Endometrial microvascular endothelial cells (primary cell): ENCODE results near the gene STX18. TPM values are rescaled to one million over a fixed set of nuclear protein-coding genes. Genes with fewer than 3 reads are reported as not detected.

ENCODE experiments used
- in situ Hi-C: cut with HindIII; loops from 2 replicates; pipeline ENCODE4 v1.10.0; 2017; ENCODE audit warnings: low sequenced_read_pairs, low pct_unique_long_range_greater_than_20kb; ENCODE audit errors: inconsistent ontology term
- total RNA-seq: library from RNA; depleted of rRNA; stranded (reverse); fragments of >200 nt; gene quantifications from one replicate; pipeline ENCODE4 v1.2.3, GENCODE V29; 2015; ENCODE audit errors: inconsistent ontology term

Gene STX18
- total RNA-seq, 1 donor from 2014 or later = 20.4 TPM

GRCh38 chr4:4395849-4396627 lies 145.8 kb downstream of the STX18 start:
- in situ Hi-C loops = no loop called here

GRCh38 chr4:4395371-4395770 lies 146.5 kb downstream of the STX18 start:
- in situ Hi-C loops = no loop called here

GRCh38 chr4:4394644-4395043 lies 147.2 kb downstream of the STX18 start:
- in situ Hi-C loops = no loop called here

GRCh38 chr4:4392501-4393183 lies 149.2 kb downstream of the STX18 start:
- in situ Hi-C loops = no loop called here

- in situ Hi-C loops = no loop called here
Measured at GRCh38 chr4:4391866-4392265, 150.0 kb downstream of the STX18 start.

- in situ Hi-C loops = no loop called here
Measured at GRCh38 chr4:4390515-4391240, 151.2 kb downstream of the STX18 start.

- in situ Hi-C loops = no loop called here
Measured at GRCh38 chr4:4390046-4390445, 151.8 kb downstream of the STX18 start.

GRCh38 chr4:4388836-4389575 lies 152.8 kb downstream of the STX18 start:
- in situ Hi-C loops = no loop called here

GRCh38 chr4:4388311-4388790 lies 153.5 kb downstream of the STX18 start:
- in situ Hi-C loops = no loop called here

GRCh38 chr4:4387531-4388310 lies 154.1 kb downstream of the STX18 start:
- in situ Hi-C loops = no loop called here

GRCh38 chr4:4386736-4387392 lies 155.0 kb downstream of the STX18 start, which contains the start of gene NSG1:
TSS of gene NSG1 (plus strand) at chr4:4387102. CDS start at chr4:4387630, 528 bp downstream.
- in situ Hi-C loops = no loop called here

GRCh38 chr4:4386296-4386735 lies 155.5 kb downstream of the STX18 start:
- in situ Hi-C loops = no loop called here

- in situ Hi-C loops = no loop called here
Measured at GRCh38 chr4:4385729-4386295, 156.0 kb downstream of the STX18 start.

- in situ Hi-C loops = no loop called here
Measured at GRCh38 chr4:4384837-4385236, 157.0 kb downstream of the STX18 start.

- in situ Hi-C loops = no loop called here
Measured at GRCh38 chr4:4383085-4383484, 158.8 kb downstream of the STX18 start.

GRCh38 chr4:4379540-4380087 lies 162.2 kb downstream of the STX18 start:
- in situ Hi-C loops = no loop called here
